Measurements from ENCODE around the gene FERMT1. TPM values are rescaled to one million over a fixed set of nuclear protein-coding genes. Genes with fewer than 3 reads are reported as not detected.

Gene FERMT1
- total and polyA plus RNA-seq, 2 of the 4 experiments (the other 2 are of a cell fraction), result 1.8 to 2.3 TPM

DNA sequence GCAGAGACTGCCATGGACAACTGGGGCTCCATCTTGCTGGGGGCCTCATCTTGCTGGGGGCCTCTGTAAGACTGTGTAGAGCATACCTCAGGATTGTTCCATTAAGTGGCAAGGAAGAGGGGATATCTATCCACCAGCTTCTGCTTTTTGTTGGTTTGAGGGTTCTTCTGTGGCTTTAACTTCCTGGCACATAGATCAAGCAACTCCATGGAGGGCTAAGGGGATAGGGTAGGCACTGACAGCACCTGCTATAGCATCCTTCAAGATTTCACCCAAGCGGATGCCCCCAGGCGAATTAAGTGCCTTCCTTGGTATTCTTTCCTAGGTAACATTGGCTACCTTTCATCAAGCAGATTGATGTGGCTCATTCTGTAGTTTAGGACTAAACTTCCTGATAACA, 65.1 kb downstream of the FERMT1 start:
- no peak overlapping the region for H2BK15ac ChIP-seq (ENCODE audit: low read depth, low read length)
- no CpG with 5 or more reads among the region's 2 CpGs for WGBS, 2 experiments (ENCODE audit: extremely low coverage in 2 of 2, insufficient read length in 1 of 2)
- H3K56ac ChIP-seq (ENCODE audit: extremely low read depth, insufficient read depth, low read length), result no peak overlapping the region
- H2BK5ac ChIP-seq (ENCODE audit: low read depth, low read length, poor library complexity, severe bottlenecking), result no peak overlapping the region
- no peak overlapping the region for H3K18ac ChIP-seq (ENCODE audit: low read depth, low read length)
- H3K23ac ChIP-seq (ENCODE audit: low read depth, low read length), result no peak overlapping the region
- no peak overlapping the region for H2AK9ac ChIP-seq (replicated peaks; ENCODE audit: low read depth, low read length, poor library complexity)
- dilution Hi-C loops (cut with HindIII; ENCODE audit: low sequenced_read_pairs, unreplicated experiment), result no loop called here
- H2AK5ac ChIP-seq (ENCODE audit: low read depth, low read length), result no peak overlapping the region
- no peak overlapping the region for H3K4ac ChIP-seq (ENCODE audit: low read depth, low read length)
- H3K4me2 ChIP-seq (ENCODE audit: low read depth, low read length), result no peak overlapping the region
- CTCF ChIA-PET, result no interaction called here
- no peak overlapping the region for H3K27ac ChIP-seq (ENCODE audit: insufficient read depth, low read length)
- BruUV-seq (replicated peaks), result no TSS peak
- ATAC-seq (ENCODE audit: low read depth), result no peak
- H4K20me1 ChIP-seq (ENCODE audit: insufficient read depth, low read length), result no peaks in the 10 kb centered on the region
- no peak overlapping the region for H3K9ac ChIP-seq (ENCODE audit: low read depth, low read length)
- intact Hi-C loops (cut with micrococcal nuclease), result no loop called here
- no peak overlapping the region for H3K14ac ChIP-seq (replicated peaks; ENCODE audit: low read depth, low read length)
- H3K4me3 ChIP-seq (ENCODE audit: insufficient read depth, low read depth, low read length), result no peak overlapping the region
- H3K36me3 ChIP-seq (ENCODE audit: control insufficient read depth, insufficient read depth, low read length), result no peaks in the 10 kb centered on the region
- no peaks in the 10 kb centered on the region for H3K79me1 ChIP-seq (ENCODE audit: low read depth in 1 of 2, low read length in 2 of 2)
- H2BK120ac ChIP-seq (ENCODE audit: low read depth, low read length), result no peak overlapping the region
- H4K91ac ChIP-seq (ENCODE audit: insufficient read depth, low read depth, low read length), result no peak overlapping the region
- no peaks in the 10 kb centered on the region for H3K9me1 ChIP-seq (ENCODE audit: insufficient read depth, low read length)
- H3K9me3 ChIP-seq (ENCODE audit: control insufficient read depth, insufficient read depth, low read length), result no peaks in the 10 kb centered on the region
- H2BK20ac ChIP-seq (ENCODE audit: low read depth, low read length), result no peak overlapping the region
- no peak overlapping the region for H4K8ac ChIP-seq (ENCODE audit: low read depth in 2 of 2, low read length in 2 of 2)
- no peak overlapping the region for H2AFZ ChIP-seq (replicated peaks; ENCODE audit: low read length, poor library complexity)
- POLR2A ChIA-PET (ENCODE audit: unreplicated experiment), result no interaction called here
- in situ Hi-C loops (cut with MboI; ENCODE audit: low sequenced_read_pairs), result no loop called here
- H4K5ac ChIP-seq (ENCODE audit: low read depth, low read length), result no peak overlapping the region
- H3K4me1 ChIP-seq (ENCODE audit: control insufficient read depth, insufficient read depth, low read length), result no peaks in the 10 kb centered on the region; the same call in 1 of the 2 replicates
- TF ChIP-seq RFX5 (IDR thresholded peaks at IDR 0.05; ENCODE audit: low read depth, low read length) (no peak), FOS (IDR thresholded peaks at IDR 0.05; ENCODE audit: low read depth, low read length) (no peak), BHLHE40 (IDR thresholded peaks at IDR 0.05; ENCODE audit: low read depth, low read length) (no peak), MAFK (IDR thresholded peaks at IDR 0.05; ENCODE audit: low read depth, low read length) (no peak), RCOR1 (IDR thresholded peaks at IDR 0.05; ENCODE audit: insufficient replicate concordance, low read length) (no peak), CHD1 (IDR thresholded peaks at IDR 0.05; ENCODE audit: low read depth, low read length) (no peak), POLR2A (IDR thresholded peaks at IDR 0.05; ENCODE audit: low read depth, low read length) (no peak), SMC3 (IDR thresholded peaks at IDR 0.05; ENCODE audit: low read depth, low read length) (no peak), CTCF (conservative IDR thresholded peaks at IDR 0.05; ENCODE audit: low read depth, low read length) (no peak), NFE2L2 (IDR thresholded peaks at IDR 0.05; ENCODE audit: low read depth, low read length) (no peak), CEBPB (IDR thresholded peaks at IDR 0.05; ENCODE audit: low read depth, low read length) (no peak), RAD21 (IDR thresholded peaks at IDR 0.05; ENCODE audit: low read length) (no peak), MAZ (IDR thresholded peaks at IDR 0.05; ENCODE audit: borderline replicate concordance, low read depth, low read length) (no peak), ELK1 (IDR thresholded peaks at IDR 0.05; ENCODE audit: borderline replicate concordance, low read depth, low read length) (no peak), MXI1 (IDR thresholded peaks at IDR 0.05; ENCODE audit: borderline replicate concordance, low read depth, low read length) (no peak)
- TF ChIP-seq, protein P1, sequence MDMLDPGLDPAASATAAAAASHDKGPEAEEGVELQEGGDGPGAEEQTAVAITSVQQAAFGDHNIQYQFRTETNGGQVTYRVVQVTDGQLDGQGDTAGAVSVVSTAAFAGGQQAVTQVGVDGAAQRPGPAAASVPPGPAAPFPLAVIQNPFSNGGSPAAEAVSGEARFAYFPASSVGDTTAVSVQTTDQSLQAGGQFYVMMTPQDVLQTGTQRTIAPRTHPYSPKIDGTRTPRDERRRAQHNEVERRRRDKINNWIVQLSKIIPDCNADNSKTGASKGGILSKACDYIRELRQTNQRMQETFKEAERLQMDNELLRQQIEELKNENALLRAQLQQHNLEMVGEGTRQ (IDR thresholded peaks at IDR 0.05; ENCODE audit: low read depth, low read length), result no peak
- peaks cover 15% of the 10 kb centered on the region for H3K27me3 ChIP-seq (ENCODE audit: control insufficient read depth, insufficient read depth, low read length)
- no peak for DNase-seq
